NT2/D1 (cell line): ENCODE data around the gene PDZRN3.

Source experiments
- DNase-seq: peaks from one replicate; pipeline ENCODE4 v3.0.0-alpha.2; 2011; ENCODE audit warnings: low read depth, low spot score
- H3K27me3 ChIP-seq: 2 replicates; pipeline ENCODE4 v1.6.0; 2011; ENCODE audit warnings: mild to moderate bottlenecking; ENCODE audit not compliant: insufficient read length, insufficient read depth
- H3K36me3 ChIP-seq: 2 replicates; pipeline ENCODE4 v1.6.1; 2011; ENCODE audit warnings: mild to moderate bottlenecking, low read length, mixed read lengths; ENCODE audit not compliant: insufficient read depth, insufficient read length
- H3K4me1 ChIP-seq: 2 replicates; pipeline ENCODE4 v1.5.1; 2011; ENCODE audit not compliant: insufficient read depth, insufficient read length
- H3K4me3 ChIP-seq: 2 replicates; pipeline ENCODE4 v1.5.1; 2011; ENCODE audit warnings: low read depth; ENCODE audit not compliant: insufficient read length
- H3K9ac ChIP-seq: 2 replicates; pipeline ENCODE4 v1.6.0; 2011; ENCODE audit warnings: low read depth; ENCODE audit not compliant: insufficient read length
- H3K9me3 ChIP-seq: 2 replicates; pipeline ENCODE4 v1.5.1; 2011; ENCODE audit warnings: mild to moderate bottlenecking, low read length; ENCODE audit not compliant: insufficient read depth
- SUZ12 ChIP-seq: IDR thresholded peaks from 2 replicates; pipeline ENCODE4 v1.6.1; 2011; ENCODE audit not compliant: insufficient read length, insufficient read depth; ENCODE audit errors: extremely low read depth
- YY1 ChIP-seq: IDR thresholded peaks from 2 replicates; pipeline ENCODE4 v1.6.1; 2011; ENCODE audit not compliant: insufficient read length, insufficient read depth
- ZNF274 ChIP-seq: IDR thresholded peaks from 2 replicates; pipeline ENCODE4 v1.6.1; 2011; ENCODE audit warnings: mild to moderate bottlenecking, low read depth, low read length

Gene PDZRN3

GRCh38 chr3:73653351-73653750 is 28.6 kb upstream of the PDZRN3 start:
- DNase-seq: no peak

GRCh38 chr3:73652896-73653295 is 28.2 kb upstream of the PDZRN3 start:
- H3K4me3 ChIP-seq: no peak overlapping the region
- no peak for TF ChIP-seq SUZ12
- no peak for TF ChIP-seq ZNF274
- TF ChIP-seq YY1: no peak
- no peaks in the 10 kb centered on the region for H3K27me3 ChIP-seq
- DNase-seq: no peak
- no peaks in the 10 kb centered on the region for H3K4me1 ChIP-seq
- H3K9ac ChIP-seq: no peak overlapping the region
- H3K9me3 ChIP-seq: no peaks in the 10 kb centered on the region
- H3K36me3 ChIP-seq: no peaks in the 10 kb centered on the region

More at GRCh38 chr3:73653351-73653750, 28.6 kb upstream of the PDZRN3 start:
- H3K4me1 ChIP-seq: no peaks in the 10 kb centered on the region
- H3K36me3 ChIP-seq: no peaks in the 10 kb centered on the region
- no peak overlapping the region for H3K9ac ChIP-seq
- no peaks in the 10 kb centered on the region for H3K27me3 ChIP-seq
- H3K9me3 ChIP-seq: no peaks in the 10 kb centered on the region
- no peak for TF ChIP-seq YY1
- no peak for TF ChIP-seq ZNF274
- TF ChIP-seq SUZ12: no peak
- no peak overlapping the region for H3K4me3 ChIP-seq

- no peaks in the 10 kb centered on the region for H3K27me3 ChIP-seq
- H3K36me3 ChIP-seq: no peaks in the 10 kb centered on the region
- TF ChIP-seq YY1 (no peak), SUZ12 (no peak), ZNF274 (no peak)
- no peak overlapping the region for H3K9ac ChIP-seq
- no peak for DNase-seq
- H3K4me3 ChIP-seq: no peak overlapping the region
- H3K4me1 ChIP-seq: peaks cover 2% of the 10 kb centered on the region
- H3K9me3 ChIP-seq: no peaks in the 10 kb centered on the region
Observed at GRCh38 chr3:73637042-73637441, 12.3 kb upstream of the PDZRN3 start.

- Histone ChIP-seq H3K4me1 (peaks cover 2% of the 10 kb centered on the region), H3K9ac (no peak overlapping the region), H3K36me3 (no peaks in the 10 kb centered on the region), H3K27me3 (no peaks in the 10 kb centered on the region), H3K4me3 (no peak overlapping the region), H3K9me3 (no peaks in the 10 kb centered on the region)
- TF ChIP-seq SUZ12 (no peak), YY1 (no peak), ZNF274 (no peak)
- DNase-seq: no peak
Observed at GRCh38 chr3:73635254-73635653, 10.5 kb upstream of the PDZRN3 start.

GRCh38 chr3:73633916-73634344 is 9.2 kb upstream of the PDZRN3 start:
- DNase-seq: no peak
- Histone ChIP-seq H3K4me3 (no peak overlapping the region), H3K36me3 (no peaks in the 10 kb centered on the region), H3K27me3 (no peaks in the 10 kb centered on the region), H3K4me1 (peaks cover 2% of the 10 kb centered on the region), H3K9me3 (no peaks in the 10 kb centered on the region), H3K9ac (no peak overlapping the region)
- TF ChIP-seq SUZ12 (no peak), YY1 (no peak), ZNF274 (no peak)

- peaks cover 2% of the 10 kb centered on the region for H3K4me1 ChIP-seq
- no peak overlapping the region for H3K9ac ChIP-seq
- no peak overlapping the region for H3K4me3 ChIP-seq
- no peak for TF ChIP-seq ZNF274
- no peak for TF ChIP-seq YY1
- TF ChIP-seq SUZ12: no peak
- H3K9me3 ChIP-seq: no peaks in the 10 kb centered on the region
- no peak for DNase-seq
- no peaks in the 10 kb centered on the region for H3K36me3 ChIP-seq
- no peaks in the 10 kb centered on the region for H3K27me3 ChIP-seq
Observed at GRCh38 chr3:73633453-73633852, 8.7 kb upstream of the PDZRN3 start.

- H3K4me3 ChIP-seq: no peak overlapping the region
- peaks cover 33% of the 10 kb centered on the region for H3K27me3 ChIP-seq
- no peaks in the 10 kb centered on the region for H3K9me3 ChIP-seq
- no peak for TF ChIP-seq YY1
- TF ChIP-seq SUZ12: no peak
- no peak for TF ChIP-seq ZNF274
- no peak for DNase-seq
- peaks cover 5% of the 10 kb centered on the region for H3K4me1 ChIP-seq
- no peak overlapping the region for H3K9ac ChIP-seq
- H3K36me3 ChIP-seq: no peaks in the 10 kb centered on the region
Observed at GRCh38 chr3:73626106-73626505, 1.4 kb upstream of the PDZRN3 start.
